Left forelimb (tissue), 1 donor: ENCODE results near the gene MAPKAP1.

Experiments
- DNase-seq: peaks from one replicate; pipeline ENCODE4 v3.0.0-alpha.2; 2018; ENCODE audit warnings: low spot score

The MAPKAP1 gene

DNA sequence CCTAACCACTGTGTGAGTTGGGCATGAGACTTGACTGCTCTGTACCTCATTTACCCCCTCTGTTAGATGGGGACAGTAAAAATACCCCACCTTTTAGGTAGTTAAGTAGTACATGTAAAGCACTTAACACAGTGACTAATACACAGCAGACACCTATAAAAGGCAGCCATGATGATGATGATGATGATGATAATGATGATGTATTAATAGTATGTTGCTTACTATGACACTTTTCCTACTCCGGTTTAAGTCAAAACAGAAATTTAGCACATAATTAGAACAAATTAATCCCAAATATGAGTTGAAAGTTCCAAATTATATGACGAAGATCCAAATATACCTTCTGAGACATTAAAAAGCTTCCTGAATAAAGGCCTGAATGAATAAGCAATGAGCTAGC, 223.3 kb downstream of the MAPKAP1 start:
- no peak for DNase-seq

DNA sequence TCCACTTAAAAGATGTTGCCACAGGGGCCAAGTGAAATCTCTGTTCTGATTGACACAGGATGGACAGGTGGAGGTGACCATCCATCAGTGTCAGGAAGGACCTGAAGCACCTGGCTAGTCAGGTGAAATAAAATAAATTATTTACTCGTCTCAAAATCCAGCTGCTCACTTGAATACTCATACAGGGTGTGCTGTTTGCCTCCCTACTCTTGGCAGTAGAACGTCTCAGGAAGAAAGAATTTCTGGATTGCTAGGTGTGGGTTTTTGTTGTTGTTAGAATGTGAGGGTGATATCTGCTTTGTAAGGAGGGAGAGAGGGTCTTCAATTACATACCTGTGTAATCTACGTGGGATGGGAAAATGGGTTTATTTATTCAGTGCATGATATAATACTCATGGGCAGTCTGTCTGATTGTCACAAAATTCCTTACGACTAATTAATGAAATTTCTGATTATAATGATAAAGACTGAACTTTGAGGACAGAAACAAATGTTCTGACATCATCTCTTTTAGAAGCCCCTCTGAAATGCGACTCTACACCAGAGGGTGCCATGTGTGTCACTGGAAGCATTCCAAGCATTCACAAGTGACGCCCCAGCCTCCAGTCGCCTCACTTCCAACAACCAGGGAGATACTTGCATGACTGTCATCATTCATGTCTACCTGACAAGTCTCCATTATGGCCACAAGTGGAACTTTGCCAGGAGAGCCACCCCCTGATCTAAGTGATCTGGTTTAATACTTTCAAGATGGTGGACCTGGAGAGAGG, 227.0 kb downstream of the MAPKAP1 start:
- no peak for DNase-seq

DNA sequence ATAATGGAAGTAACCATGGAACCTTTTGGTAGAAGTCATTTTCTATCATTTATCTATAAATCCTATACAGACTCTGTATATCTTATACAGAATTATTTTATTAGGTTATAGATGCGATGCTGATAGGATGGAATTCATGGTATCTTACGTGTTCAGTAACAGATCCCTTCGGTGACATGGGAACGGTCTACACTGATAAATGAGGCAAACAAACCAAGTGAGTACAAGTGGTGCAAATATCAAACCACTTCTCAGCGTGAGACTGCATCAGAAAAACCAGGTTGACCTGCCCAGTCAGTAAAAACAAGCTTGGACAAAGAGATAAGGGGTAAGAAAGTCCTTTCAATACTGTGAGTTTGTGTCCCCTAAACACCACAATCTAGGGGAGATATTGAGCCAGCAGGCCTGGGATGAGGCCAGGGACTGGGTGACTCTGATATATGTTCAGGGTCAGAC, 229.9 kb downstream of the MAPKAP1 start:
- DNase-seq, result no peak

DNA sequence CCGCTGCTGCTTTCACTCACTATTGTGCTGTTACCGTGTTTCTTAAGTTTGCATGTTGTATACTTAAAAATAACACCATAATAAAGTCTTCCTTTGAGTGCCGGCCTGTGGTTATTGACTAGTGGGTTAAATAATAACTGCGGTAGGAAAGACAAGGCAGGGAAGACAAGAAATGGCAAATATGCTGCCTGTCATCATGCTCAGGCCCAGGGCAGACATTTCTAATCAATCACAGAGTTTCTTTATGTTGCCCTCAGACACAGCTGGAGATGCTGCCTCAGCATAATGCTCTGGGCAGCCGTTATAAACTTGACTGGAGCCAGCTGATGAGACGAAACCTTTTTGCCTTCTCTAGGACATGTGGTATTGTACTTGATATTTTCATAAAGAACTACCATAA, 230.4 kb downstream of the MAPKAP1 start:
- no peak for DNase-seq

DNA sequence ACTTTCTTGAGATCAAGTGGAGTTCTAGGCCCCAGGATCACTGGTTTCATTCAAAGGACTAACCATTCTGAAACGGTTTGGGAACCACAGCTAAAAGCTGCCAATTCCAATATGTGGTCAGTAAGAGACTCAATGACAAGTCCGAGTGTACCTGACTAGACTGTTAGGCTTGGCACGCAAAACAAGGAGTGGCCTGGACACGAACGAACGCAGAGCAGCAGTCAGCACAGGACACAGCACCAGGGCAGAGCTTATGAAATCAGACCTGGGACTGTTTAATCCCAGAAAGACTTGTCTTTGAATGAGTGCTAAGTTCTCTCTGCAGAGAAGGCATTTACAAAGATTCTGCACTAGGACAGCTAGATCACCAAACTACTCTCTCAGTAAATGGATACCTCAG, 231.6 kb downstream of the MAPKAP1 start:
- no peak for DNase-seq

DNA sequence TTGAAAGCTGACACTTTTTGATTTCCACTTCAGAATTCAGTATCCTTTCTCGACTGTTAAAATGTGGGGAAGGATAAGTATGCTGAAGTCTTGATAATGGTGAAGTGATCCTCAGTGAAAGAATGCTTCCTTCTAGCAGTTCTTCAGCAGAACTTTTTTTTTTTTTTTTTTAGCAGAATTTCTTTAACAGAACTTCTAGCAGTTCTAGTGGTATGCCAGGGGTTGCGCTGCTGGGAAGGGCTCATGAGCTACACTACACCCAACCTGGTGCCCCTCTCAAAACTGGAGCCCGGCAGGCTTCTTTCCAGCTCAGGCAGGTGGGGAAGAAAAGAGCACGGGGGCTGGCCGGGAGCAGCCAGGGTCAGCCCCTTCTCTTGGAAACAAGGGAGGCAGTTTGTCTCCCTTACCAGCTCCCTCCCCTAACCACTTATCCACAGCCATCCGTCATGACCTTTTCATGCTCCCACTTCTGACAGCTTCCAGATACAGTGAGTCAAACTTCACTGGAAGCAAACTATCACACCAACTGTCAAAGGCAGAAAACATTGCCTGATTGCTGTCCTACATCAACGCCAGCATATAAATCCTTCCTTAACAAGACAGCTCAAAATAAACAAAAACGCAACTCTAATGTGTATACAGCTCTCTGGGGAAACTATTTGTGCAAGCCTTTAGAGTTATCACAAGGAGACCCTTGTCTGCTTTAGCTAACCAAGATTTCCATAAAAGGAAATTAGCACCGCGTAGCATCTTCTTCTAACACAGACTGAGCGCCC, 233.9 kb downstream of the MAPKAP1 start:
- DNase-seq, result no peak

DNA sequence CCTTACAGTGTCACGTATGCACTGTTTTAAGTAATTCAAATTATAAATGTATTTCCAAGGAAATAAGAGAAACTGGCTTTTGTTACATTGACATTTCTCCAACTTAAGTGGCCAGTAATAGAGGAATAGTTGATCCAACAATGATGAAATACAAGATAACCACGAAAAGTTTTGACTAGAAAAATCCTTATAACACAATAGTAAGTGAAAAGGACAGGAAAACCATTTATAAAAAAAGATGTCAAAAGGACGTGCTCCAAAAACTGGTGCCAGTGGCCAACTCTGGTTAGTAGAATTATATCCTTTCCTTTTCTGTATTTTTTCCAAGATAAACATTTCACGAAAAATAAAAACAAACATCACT, 234.5 kb downstream of the MAPKAP1 start:
- no peak for DNase-seq

DNA sequence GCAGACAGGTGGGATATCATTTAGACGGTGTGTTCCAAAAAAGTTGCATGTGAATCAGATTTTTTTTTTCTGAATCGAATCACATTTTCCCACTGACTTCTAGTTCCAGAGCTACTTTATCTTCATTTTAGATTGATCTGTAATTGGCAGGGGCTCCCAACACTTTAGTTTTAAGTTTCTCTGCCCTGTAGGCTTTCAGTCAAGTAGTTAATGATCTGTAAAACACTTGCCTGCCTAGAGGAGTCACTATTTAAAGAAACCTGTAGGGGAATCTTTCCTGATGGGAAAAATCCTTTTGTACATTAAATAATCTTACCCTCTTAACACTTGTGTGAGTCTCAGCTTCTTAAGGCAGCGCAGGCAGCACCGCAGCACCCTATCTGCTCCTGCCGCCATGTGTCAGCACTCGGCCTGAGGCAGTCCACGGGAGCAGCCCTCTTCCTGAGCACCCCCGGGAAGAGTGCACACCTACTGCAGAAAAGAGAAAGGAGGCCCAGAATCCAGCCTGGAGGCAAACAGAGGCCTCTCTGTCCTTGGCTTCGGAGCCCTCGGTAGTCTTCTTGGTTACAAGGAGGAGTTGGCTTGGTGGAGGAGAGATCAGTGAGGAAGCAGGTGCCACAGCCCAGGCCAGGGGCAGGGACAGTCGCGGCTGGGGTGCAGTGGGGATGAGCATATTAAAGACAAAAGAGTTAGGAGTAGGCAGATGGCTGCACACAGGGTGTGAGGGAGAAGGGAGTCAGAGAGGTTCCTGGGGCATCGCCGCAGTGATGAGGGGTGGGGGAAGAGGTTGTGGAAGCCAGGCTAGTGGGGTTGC, 236.0 kb downstream of the MAPKAP1 start:
- DNase-seq, result no peak

DNA sequence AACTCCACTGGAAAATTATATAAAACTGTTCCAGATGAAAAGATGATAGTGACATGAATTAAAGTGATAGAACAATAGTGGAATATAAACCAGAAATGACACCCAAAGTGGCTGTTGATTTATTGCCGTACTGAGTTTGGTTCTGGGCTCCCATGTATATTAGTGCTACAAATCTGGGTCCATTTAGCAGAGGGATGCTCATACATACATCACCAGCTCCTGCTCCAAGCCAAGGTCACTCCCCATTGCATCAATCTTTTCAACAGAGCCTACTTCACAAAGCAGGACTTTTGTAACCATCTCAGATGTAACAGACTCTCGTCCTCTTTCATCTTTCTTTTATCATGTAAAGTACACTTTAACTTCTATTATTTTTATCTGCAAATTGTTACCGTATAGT, 236.8 kb downstream of the MAPKAP1 start:
- DNase-seq, result no peak

DNA sequence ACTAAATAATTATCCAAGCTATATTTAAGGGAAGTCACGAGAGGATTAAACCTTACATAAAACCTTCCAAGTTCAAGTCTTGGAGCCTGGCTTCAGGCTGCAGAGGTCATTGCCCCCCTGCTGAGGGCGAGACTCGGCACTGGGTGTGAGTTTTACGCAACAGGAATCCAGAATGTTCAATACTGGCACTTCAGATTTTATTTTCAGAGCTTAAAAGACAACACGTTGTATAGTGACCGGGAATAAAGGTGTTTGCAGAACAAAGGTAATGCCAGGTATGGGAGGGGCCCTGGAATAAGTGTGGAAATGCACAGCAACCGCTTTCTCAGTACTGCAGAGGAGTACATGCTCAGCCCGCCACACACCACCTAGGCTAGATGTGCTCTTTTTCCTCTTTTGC, 238.4 kb downstream of the MAPKAP1 start:
- no peak for DNase-seq

DNA sequence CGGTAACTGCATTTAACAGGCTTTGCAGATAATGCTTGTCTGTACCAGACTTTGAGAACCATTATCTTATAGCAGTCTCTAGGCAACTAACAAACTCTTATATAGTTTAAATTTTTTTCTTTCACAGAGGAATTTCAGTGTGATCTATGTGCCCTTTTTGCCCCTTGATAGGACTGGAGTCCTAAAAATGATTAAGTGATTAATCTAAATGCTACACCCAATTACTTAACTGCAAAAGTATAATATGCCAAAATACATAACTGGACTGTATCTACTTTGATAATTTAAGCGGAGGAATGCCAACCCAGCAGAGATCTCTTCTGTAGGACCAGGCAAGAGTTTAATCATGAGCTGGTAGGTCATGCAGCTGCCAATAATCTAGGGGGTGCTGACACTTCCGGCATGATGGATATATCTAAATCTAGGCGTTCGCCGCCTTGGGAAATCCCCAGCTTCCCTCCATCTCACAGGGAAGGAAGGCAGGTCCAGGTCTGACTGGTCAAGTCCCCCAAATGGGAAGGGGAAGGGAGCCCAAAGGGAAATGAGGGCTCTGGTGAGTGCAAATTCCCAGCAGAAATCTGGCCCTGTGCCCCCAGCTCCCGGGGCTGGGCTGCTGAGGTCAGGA, 239.8 kb downstream of the MAPKAP1 start:
- no peak for DNase-seq

DNA sequence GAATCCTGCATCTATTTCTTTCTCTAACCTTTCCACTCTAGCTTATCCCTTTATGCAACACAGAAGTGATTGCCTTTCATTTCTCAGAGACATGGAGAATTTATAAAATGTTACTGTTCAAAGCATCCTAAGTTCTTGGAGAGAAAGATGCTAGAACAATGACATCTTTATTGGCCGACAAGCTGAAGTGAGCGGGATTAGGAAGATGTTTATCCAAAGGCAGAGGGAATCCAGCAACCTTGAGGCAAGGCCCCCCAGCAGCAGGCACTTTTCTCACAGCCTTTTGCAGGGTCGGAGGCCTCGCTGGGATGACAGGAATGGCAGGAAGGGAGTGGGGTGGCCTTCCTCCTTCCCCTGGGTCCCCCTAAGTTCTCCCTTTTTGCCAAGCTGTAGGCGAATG, 240.6 kb downstream of the MAPKAP1 start:
- no peak for DNase-seq

DNA sequence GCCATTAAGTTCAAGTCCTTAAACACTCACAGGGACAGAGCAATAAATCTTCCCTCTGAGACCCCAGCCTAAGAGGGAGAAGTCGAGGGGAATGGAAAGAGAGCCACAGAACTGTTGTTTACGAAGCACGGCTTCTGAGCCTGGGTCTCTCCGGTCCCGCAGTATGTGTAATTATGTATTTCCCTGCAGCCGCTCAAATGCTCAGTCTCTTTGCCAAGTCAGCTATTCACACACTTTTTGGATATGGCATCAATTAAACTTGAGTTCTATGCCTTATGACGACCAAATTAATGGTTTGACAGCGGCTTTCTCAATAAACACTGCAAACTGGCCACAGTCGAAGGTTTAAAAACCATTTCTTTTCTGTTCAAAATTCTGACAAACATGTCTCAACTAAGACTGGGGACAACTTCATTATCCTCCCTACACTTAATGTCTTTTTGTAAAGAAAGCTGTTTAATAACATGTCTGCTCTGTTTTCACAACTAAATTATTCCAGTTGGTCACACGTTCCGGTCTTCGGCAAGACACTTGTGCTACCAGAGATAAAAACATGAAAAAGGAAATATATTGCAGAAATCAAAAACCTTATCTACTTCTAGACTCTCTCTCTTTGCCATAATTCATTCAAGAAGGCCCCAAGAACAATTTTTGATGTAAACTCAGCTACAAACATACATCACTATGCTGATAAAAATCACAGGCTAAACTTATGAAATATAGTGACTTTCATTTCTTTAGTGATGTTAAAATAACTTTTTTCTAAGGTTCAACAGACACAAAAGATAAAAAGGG, 242.2 kb downstream of the MAPKAP1 start:
- no peak for DNase-seq

DNA sequence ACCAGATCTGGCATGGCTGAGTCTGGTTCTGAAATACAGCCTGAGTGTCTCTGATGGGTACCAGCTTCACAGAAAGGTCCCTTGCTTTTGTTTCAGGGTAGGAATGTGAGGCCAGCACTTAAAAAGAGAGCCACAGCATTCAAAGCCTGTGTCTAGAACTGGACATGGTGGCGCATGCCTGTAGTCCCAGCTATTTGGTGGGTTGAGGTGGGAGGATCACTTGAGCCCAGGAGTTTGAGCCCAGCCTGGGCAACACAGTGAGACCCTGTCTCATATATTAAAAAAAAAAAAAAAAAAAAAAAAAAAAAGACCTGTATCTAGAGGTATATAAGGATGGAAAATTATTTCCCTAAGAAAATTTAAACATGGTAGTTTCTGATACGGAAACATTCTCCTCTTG, 243.1 kb downstream of the MAPKAP1 start:
- DNase-seq, result no peak

DNA sequence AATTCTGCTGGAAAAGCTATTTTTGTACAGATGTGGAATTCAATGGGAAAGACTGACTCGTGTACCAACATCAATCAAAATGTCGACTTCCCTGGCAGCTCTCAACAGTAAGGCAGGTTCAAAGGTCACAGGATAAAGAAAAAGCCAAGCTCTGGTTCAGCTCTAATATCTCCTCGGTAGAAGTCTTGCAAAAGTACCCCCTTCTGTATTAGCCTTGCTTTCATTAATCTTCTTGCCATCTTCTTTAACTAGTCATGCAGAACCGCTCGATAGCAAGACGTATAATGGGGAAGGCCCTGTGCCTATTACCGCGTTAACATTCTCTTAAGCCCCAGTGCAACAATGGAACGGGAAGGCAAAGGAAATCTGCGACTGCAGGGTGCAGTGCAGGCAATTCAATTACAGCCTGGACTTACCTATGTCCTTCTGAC, 244.1 kb downstream of the MAPKAP1 start:
- DNase-seq, result no peak

DNA sequence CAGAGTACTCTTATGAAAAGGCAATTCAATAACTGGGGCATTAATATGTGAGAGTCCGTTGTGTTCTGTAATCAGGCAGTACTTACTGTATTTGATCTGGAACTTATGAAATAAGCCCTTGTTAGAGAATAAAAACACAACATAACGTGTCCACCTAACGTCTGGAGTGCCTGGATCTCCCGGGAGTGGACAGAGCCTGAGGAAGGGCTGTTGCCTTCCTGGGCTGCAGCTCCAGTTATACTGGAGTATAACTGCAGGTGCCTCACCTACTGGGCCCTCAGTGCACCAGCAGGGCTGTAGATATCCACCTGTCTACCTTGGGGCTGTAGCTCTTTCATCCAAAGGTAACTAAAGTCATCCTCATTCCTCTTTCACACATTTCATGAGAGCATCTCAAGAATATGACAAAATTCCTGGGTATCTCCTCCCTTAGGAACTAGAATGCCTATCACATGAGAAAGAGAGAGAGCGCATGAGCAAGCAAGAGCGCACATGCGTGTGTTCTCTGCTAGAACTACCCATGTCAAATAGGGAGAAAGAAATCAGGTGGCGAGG, 245.3 kb downstream of the MAPKAP1 start:
- no peak for DNase-seq

DNA sequence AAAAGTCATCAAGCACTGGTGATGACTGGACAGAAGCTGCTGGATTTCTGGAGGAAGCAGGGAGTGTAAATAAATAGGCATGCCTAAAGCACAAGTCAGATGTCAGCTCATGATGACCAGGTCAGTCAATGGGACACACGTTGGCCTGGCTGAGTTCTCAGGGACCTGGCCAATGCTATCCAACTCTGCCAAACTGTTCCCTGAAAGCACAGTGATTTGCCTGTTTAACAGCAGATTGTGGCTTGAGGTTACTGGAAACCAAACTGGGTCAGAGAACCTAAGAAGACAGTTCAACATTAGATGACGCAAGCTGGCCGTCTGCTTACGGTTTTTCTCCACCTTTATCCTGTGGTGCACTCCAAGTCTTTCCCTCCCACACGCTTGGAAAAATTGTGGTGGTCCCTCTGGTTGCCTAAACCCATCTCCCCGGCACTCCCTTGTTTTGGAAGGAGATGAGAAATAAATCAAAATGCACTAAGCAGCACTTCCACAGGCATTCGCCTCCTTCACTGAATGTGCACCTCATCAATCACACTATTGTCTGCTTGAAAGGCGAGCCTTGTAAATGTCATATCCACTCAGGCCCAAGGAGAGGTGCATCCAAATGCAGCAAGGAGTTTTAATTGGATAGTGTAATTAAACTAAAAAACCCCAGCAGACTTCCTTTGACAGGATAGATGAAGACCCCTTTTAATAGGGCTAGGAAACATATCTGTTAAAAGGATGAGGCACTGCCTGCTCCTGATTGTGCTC, 245.9 kb downstream of the MAPKAP1 start:
- DNase-seq, result no peak

DNA sequence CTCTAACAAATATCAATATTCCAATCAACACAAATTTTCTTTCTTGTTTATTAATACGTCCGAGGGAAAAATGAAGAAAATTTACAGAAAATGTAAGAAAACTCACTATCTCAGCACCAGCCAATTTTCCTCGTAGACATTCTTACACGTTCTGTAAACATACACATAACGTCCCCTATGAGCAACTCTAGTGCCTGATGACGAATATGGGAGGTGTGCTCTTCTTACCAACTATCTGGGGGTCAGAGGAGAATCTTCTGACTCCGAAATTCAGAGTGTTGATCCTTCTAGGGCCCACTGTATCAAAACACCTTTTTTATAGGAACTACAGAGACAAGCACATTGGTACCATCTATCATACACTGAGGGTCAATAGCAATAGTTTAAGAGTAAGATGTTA, 246.7 kb downstream of the MAPKAP1 start:
- no peak for DNase-seq

DNA sequence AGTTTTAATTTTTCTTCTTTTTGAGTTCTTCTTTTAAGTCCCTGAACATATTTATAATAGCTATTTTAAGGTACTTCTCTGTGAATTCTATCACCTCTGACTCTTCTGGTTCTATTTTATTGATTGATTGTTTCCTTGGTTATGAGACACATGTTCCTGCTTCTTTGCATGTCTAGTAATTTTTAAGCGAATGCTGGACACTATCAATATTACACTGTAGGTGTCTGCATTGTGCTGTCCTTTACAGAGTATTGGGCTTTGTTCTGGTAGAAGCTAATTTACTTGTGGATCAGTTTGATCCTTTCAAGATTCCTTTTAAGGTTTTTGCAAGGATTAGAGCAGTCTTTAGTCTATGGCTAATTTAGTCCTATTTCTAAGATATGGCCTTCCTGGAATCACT, 249.7 kb downstream of the MAPKAP1 start:
- no peak for DNase-seq

DNA sequence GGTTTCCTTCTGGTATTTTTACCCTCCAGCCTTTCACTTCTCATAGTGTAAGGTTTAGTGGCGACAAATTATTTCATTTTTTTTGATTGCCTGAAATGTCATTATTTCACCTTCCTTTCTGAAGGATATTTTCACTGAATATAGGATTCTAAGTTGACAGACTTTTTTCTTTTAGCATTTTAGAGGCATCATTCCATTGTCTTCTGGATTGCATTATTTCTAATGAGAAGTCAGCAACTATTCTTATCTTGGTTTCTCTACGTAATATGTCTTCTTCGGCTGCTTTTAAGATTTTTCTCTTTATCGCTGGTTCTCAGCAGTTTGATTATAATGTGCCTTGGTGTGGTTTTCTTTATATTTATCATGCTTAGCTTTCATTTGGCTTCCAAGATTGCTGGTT, 251.1 kb downstream of the MAPKAP1 start:
- DNase-seq, result no peak
